Heart right ventricle (tissue), 16 donors: Measurements from ENCODE around the gene CYBA. TPM values are rescaled to one million over a fixed set of nuclear protein-coding genes. Genes with fewer than 3 reads are reported as not detected.

ENCODE experiments used
- ATAC-seq, 8 donors: fragments of 200-7000 bp; cut with Tn5 transposase; one replicate each; pipeline ENCODE4 v1.9.1; 2020; ENCODE audit warnings: mild to moderate bottlenecking in 8 of 8, moderate library complexity in 8 of 8, moderate number of reproducible peaks in 1 of 8
- DNase-seq, 2 donors: peaks; one replicate each; pipeline ENCODE4 v3.0.0-alpha.2; 2020
- H3K27ac ChIP-seq, 10 donors: fragments of 200-600 bp; sonication (generic) in 2 of 10; one replicate each; pipeline versions ENCODE4 v1.5.0 to v1.8.0; 2020 to 2022; ENCODE audit warnings: mild to moderate bottlenecking in 3 of 10
- H3K27me3 ChIP-seq, 7 donors: fragments of 200-600 bp; one replicate each; pipeline ENCODE4 v1.8.0; 2021 to 2022; ENCODE audit warnings: mild to moderate bottlenecking in 2 of 7
- H3K36me3 ChIP-seq, 9 donors: fragments of 200-600 bp; sonication (generic) in 1 of 9; one replicate each; pipeline versions ENCODE4 v1.5.0 to v1.8.0; 2020 to 2022; ENCODE audit warnings: mild to moderate bottlenecking in 2 of 9
- H3K4me1 ChIP-seq, 9 donors: fragments of 200-600 bp; sonication (generic) in 1 of 9; one replicate each; pipeline versions ENCODE4 v1.5.0 to v1.8.0; 2020 to 2022; ENCODE audit warnings: mild to moderate bottlenecking in 4 of 9
- H3K4me3 ChIP-seq, 10 donors: fragments of 200-600 bp; sonication (generic) in 2 of 10; one replicate each; pipeline versions ENCODE4 v1.5.0 to v1.8.0; 2020 to 2022; ENCODE audit warnings: mild to moderate bottlenecking in 7 of 10, moderate library complexity in 2 of 10
- H3K9me3 ChIP-seq, 11 donors: fragments of 200-600 bp in 10 of 11; sonication (generic) in 2 of 11; one replicate each; pipeline versions ENCODE4 v1.5.0 to v1.8.0; 2013 to 2022; ENCODE audit warnings: mild to moderate bottlenecking in 2 of 11, control low read depth in 1 of 11, moderate library complexity in 1 of 11
- WGBS, 2 donors: extraction: QIAGEN DNeasy Blood & Tissue Kit; methylation state at CpG; one replicate each; pipeline ENCODE4 v1.1.7; 2013; ENCODE audit warnings: inconsistent platforms in 1 of 2; 5-methylcytosine and 5-hydroxymethylcytosine counted together
- intact Hi-C, 10 donors: fragments of 100-400 bp; cut with DNase I; formaldehyde crosslinking; loops; one replicate each; pipeline versions ENCODE4 v1.11.1 to v1.14.2; 2022
- polyA plus RNA-seq, 2 donors: library from polyadenylated mRNA; stranded (reverse); fragments of 200-250 nt; gene quantifications; one replicate each; pipeline ENCODE4 v1.2.3, GENCODE V29; 2013
- total RNA-seq, 10 donors: library from RNA; stranded (reverse); fragmentation: NEBNext Ultra II Directional in 3 of 10; extraction: Animal tissue kit (Norgen Biotek cat#: 25700) in 3 of 10; gene quantifications; one replicate each; pipeline versions ENCODE4 v1.2.1 to v1.2.4, GENCODE V29; 2021 to 2023
- TF ChIP-seq, protein P1 (sequence below), 9 donors: fragments of 200-600 bp; sonication (generic) in 2 of 9; IDR thresholded peaks; one replicate each; pipeline versions ENCODE4 v1.5.0 to v1.8.0; 2021 to 2022; ENCODE audit warnings: antibody characterized with exemption in 9 of 9, mild to moderate bottlenecking in 5 of 9, moderate library complexity in 1 of 9
- donor health status: Arrhythmogenic right ventricular cardiomyopathy.
- donor health status: ischemic (EF 13 %, LVEDD 7.1; RV severe dilation, severe dysfunction).
- donor health status: healthy with polysubstance abuse.
- donor health status: DM: no; HTN: yes; CAD: no.
- donor health status: DM: no; HTN: no; CAD: no.
- donor health status: ischemic (EF 25% LVEDD 6.9; RV normal size, moderate dysfunction).
- donor health status: ischemic (EF 25% LVEDD 5.7; RV mildly dilated, moderate dysfunction).
- donor health status: healthy.
- donor health status: DM: yes; HTN: yes; CAD: no.
- donor health status: Ischemic cardiomyopathy.
- donor health status: ischemic (EF 35%, LVEDD 5.7; RV mildly dilated, moderate dysfunction).
- donor health status: nonischemic (EF 11% LVEDD 7.7; RV severe dilation, severe dysfunction).
- donor health status: DM: yes; HTN: yes; CAD: no.
- donor health status: PGD.
- donor health status: ischemic (EF 29% LVEDD 5.4; RV normal size, mild dysfunction).
- donor health status: nonischemic (EF 23%, LVEDD 6.1; RV moderate dilation, normal function).

Gene CYBA
- total and polyA plus RNA-seq, 12 donors, result 13.0 to 117 (median 33.6) TPM

DNA sequence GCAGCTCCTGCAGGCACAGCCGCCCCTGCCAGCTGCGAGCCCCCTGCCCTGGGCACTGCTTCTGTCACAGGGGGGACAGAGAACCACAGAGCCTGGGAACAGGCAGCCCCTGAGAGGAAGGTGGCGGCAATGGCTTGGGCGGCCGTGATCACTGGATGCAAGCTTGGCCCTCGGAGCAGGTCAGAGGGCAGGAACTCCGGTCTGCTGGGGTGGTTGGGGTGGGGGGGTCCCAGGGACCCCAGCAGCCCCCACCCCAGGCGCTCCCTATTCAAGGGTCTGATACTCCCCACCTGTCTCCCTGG is 1.9 kb upstream of the CYBA start:
- intact Hi-C loops, result no loop called here
- H3K4me1 ChIP-seq, result peaks cover 10 to 46% (median 24%) of the 10 kb centered on the region in 9 donors
- H3K27me3 ChIP-seq, result no peaks in the 10 kb centered on the region
- 92 to 95% methylated on average over 8 of the region's 8 CpGs for WGBS, 2 donors
- H3K36me3 ChIP-seq, result peaks cover 0 to 55% (median 14%) of the 10 kb centered on the region in 9 donors
- DNase-seq, result no peak
- no peak overlapping the region for H3K27ac ChIP-seq
- no peak for ATAC-seq
- no peaks in the 10 kb centered on the region for H3K9me3 ChIP-seq
- no peak overlapping the region for H3K4me3 ChIP-seq
- TF ChIP-seq, protein P1, sequence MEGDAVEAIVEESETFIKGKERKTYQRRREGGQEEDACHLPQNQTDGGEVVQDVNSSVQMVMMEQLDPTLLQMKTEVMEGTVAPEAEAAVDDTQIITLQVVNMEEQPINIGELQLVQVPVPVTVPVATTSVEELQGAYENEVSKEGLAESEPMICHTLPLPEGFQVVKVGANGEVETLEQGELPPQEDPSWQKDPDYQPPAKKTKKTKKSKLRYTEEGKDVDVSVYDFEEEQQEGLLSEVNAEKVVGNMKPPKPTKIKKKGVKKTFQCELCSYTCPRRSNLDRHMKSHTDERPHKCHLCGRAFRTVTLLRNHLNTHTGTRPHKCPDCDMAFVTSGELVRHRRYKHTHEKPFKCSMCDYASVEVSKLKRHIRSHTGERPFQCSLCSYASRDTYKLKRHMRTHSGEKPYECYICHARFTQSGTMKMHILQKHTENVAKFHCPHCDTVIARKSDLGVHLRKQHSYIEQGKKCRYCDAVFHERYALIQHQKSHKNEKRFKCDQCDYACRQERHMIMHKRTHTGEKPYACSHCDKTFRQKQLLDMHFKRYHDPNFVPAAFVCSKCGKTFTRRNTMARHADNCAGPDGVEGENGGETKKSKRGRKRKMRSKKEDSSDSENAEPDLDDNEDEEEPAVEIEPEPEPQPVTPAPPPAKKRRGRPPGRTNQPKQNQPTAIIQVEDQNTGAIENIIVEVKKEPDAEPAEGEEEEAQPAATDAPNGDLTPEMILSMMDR (IDR thresholded peaks at IDR 0.05), result no peak

DNA sequence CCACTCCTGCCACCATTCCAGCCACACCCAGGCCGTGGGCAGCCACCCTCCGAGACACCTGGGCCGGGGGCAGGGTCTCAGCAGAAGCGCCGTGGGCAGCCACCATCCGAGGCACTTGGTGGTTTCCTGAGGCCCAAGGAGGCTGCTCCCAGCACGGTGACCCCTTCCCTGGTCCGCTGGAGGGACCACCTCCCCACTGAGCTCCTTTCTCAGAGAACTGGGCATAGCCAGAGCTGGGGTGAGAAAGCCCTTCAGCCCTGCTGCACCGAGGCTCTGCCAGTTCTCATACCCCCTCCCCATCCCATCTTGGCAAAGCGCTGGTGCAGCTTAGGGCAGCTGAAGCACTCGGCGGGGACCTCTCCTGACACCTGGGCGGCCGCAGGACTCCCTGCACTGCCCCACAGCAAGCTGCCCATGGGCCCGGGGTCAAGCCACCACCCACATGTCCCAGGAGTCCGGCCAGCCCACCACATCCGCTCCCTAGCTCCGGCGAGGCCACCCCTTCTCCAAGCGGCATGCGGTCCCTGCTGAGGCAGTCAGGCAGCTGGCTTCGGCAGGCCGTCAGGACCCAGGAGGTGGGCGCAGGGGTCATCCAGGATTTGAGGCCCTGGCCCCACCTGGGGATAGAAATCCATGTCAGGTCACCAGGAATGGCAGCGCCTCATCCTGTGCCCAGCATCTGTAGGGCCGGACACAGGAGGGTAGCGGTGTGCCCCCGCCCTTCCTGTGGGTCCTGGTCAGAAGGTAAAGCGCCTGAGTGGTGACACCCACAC is 1.3 kb upstream of the CYBA start:
- H3K27ac ChIP-seq, result peak overlapping the region; percentile 48 to 98 (median 76)
- H3K4me3 ChIP-seq, result no peak overlapping the region
- no peaks in the 10 kb centered on the region for H3K27me3 ChIP-seq
- H3K4me1 ChIP-seq, result peaks cover 10 to 51% (median 24%) of the 10 kb centered on the region in 9 donors
- no peaks in the 10 kb centered on the region for H3K9me3 ChIP-seq
- DNase-seq (peak in 1 of 2 donors; percentile 18), ATAC-seq (no peak)
- TF ChIP-seq, protein P1 (IDR thresholded peaks at IDR 0.05), result no peak
- intact Hi-C loops, result no loop called here
- H3K36me3 ChIP-seq, result peaks cover 0 to 57% (median 14%) of the 10 kb centered on the region in 9 donors
- 87 to 92% methylated on average over 29 of the region's 29 CpGs for WGBS, 2 donors

GRCh38 chr16:88651276-88651988 is 579 bp upstream of the CYBA start:
- Histone ChIP-seq H3K27ac (peak overlapping the region; percentile 48 to 98 (median 76)), H3K36me3 (peaks cover 0 to 59% (median 14%) of the 10 kb centered on the region in 9 donors), H3K4me3 (peak overlapping the region; percentile 45 to 87 (median 76)), H3K4me1 (peaks cover 10 to 51% (median 24%) of the 10 kb centered on the region in 9 donors), H3K9me3 (no peaks in the 10 kb centered on the region), H3K27me3 (no peaks in the 10 kb centered on the region)
- intact Hi-C loops, result no loop called here
- 40 to 45% methylated on average over 24 of the region's 24 CpGs for WGBS, 2 donors
- DNase-seq (peak; percentile 54 to 73), ATAC-seq (peak; percentile 37 to 83 (median 71))
- TF ChIP-seq, protein P1 (IDR thresholded peaks at IDR 0.05), result no peak

DNA sequence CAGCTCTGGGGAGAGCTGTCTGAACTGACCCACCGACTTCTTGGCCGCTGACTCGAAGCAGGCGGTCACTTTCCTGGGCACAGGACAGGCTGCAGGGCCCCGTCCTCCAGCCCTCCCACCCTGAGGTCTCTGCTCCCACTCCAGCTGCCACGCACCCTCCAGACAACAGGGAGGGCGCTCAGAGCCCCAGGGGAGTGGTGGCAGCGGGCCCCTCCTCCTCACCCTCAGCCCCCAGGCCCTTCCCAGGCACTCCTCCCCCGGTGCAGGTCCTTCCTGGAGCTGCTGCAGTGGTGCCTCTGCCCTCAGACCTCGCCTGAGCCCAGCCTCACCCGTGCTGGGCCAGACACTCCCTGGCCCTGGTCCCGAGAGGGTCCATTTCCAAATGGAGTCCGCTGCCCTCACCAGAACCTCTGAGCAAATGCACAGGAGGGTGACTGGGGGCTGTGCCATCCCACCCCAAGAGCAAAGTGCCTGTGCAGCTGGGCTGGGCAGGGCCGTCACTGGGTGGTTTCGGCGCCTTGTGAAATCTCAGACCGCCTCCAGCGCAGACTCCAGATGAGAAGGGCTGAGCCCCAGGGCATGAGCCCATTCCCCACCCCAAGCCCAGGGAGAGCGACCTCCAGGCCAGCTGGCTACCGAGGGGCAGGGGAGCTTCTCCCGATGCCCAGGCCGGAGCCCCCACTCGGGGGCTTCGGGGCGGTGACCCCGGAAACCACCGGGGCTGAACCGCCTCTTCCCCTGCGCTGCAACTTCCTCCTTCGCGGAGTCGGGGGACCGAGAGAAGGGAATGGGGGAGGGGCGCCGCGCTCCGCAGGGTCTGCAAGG is 717 bp downstream of the CYBA start:
- intact Hi-C loops, result no loop called here
- Histone ChIP-seq H3K27me3 (no peaks in the 10 kb centered on the region), H3K27ac (peak overlapping the region; percentile 48 to 98 (median 76)), H3K4me1 (peaks cover 10 to 51% (median 24%) of the 10 kb centered on the region in 9 donors), H3K36me3 (peaks cover 0 to 59% (median 7%) of the 10 kb centered on the region in 9 donors), H3K4me3 (peak overlapping the region; percentile 45 to 87 (median 76)), H3K9me3 (no peaks in the 10 kb centered on the region)
- ATAC-seq (peak; percentile 18 to 41 (median 32)), DNase-seq (peak in 1 of 2 donors; percentile 52)
- TF ChIP-seq, protein P1 (IDR thresholded peaks at IDR 0.05), result no peak
- 21 to 23% methylated on average over 33 to 37 of the region's 37 CpGs for WGBS, 2 donors
